Vagina (tissue), 2 donors: ENCODE measurements around the gene NPC1. TPM values are rescaled to one million over a fixed set of nuclear protein-coding genes. Genes with fewer than 3 reads are reported as not detected.
A peak's percentile ranks its signal among the peaks of the same experiment; 100 is the strongest.

Experiments
- DNase-seq, 2 donors: peaks; one replicate each; pipeline ENCODE4 v3.0.0-alpha.2; 2017; ENCODE audit errors: extremely low spot score in 2 of 2
- H3K27ac ChIP-seq: fragments of 200-600 bp; sonication (generic); one replicate; pipeline ENCODE4 v1.5.1; 2019
- H3K27me3 ChIP-seq: fragments of 200-600 bp; sonication (generic); one replicate; pipeline ENCODE4 v1.5.1; 2019
- H3K36me3 ChIP-seq, 2 donors: fragments of 200-600 bp; sonication (generic); one replicate each; pipeline ENCODE4 v1.5.1; 2017 to 2019
- H3K4me1 ChIP-seq: fragments of 200-600 bp; sonication (generic); one replicate; pipeline ENCODE4 v1.5.1; 2019
- H3K4me3 ChIP-seq, 2 donors: fragments of 200-600 bp; sonication (generic); 1 replicate in 1 of 2; 2 replicates in 1 of 2; pipeline ENCODE4 v1.5.1; 2016 to 2019
- H3K9me3 ChIP-seq: fragments of 200-600 bp; sonication (generic); one replicate; pipeline ENCODE4 v1.5.1; 2019
- POLR2A ChIP-seq, 2 donors: fragments of 450-650 bp; IDR thresholded peaks; one replicate each; pipeline ENCODE4 v1.6.1; 2017; ENCODE audit warnings: antibody characterized with exemption in 2 of 2, mild to moderate bottlenecking in 2 of 2, moderate library complexity in 2 of 2
- POLR2AphosphoS5 ChIP-seq, 2 donors: sonication (generic); formaldehyde crosslinking; IDR thresholded peaks; one replicate each; pipeline ENCODE4 v1.9.0; 2017; ENCODE audit warnings: antibody characterized with exemption in 2 of 2, mild to moderate bottlenecking in 2 of 2, low read depth in 1 of 2; ENCODE audit not compliant: insufficient read depth in 1 of 2
- intact Hi-C: fragments of 100-400 bp; cut with DNase I; formaldehyde crosslinking; loops from one replicate; pipeline ENCODE4 v1.15.1; 2023
- total RNA-seq: library from RNA; depleted of rRNA; stranded (reverse); fragments of >200 nt; gene quantifications from one replicate; pipeline ENCODE4 v1.2.3, GENCODE V29; 2016
- TF ChIP-seq, protein P1 (sequence below), 3 experiments: fragments of 450-650 bp in 2 of 3; fragments of 200-600 bp in 1 of 3; sonication (generic) in 1 of 3; IDR thresholded peaks; one replicate each; pipeline ENCODE4 v1.5.1; 2017 to 2019; ENCODE audit warnings: antibody characterized with exemption in 3 of 3, mild to moderate bottlenecking in 2 of 3, moderate library complexity in 2 of 3

Gene NPC1
- total RNA-seq, 1 donor from 2014 or later = 89.9 TPM

DNA sequence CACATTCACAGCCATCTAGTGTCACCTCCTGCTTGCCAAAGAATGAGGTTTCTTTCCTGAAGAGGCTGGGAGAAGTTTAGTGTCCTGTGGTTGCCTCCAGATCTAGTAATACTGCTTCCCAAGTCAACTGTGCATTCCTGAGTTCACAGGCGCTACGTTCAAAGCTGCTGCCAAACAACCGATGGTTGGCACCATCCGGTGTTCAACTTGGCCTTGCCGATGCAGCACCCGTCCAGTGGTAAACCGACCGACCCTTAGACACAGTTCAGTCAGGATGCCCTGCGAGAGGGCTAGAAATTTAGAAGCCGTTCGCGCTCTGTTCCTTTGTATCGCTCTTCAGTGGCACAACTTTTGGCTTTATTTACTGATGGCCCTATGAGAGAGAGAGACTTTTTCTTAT, 54.4 kb downstream of the NPC1 start:
- intact Hi-C loops = no loop called here
- Histone ChIP-seq H3K27me3 (no peaks in the 10 kb centered on the region), H3K4me3 (no peak overlapping the region), H3K36me3 (peaks cover 0 to 94% of the 10 kb centered on the region in 2 donors), H3K9me3 (no peaks in the 10 kb centered on the region), H3K27ac (peak overlapping the region; percentile 18), H3K4me1 (no peaks in the 10 kb centered on the region)
- TF ChIP-seq POLR2A (IDR thresholded peaks at IDR 0.05) (no peak), POLR2AphosphoS5 (IDR thresholded peaks at IDR 0.05; ENCODE audit: insufficient read depth in 1 of 2, low read depth in 1 of 2) (no peak)
- TF ChIP-seq, protein P1, sequence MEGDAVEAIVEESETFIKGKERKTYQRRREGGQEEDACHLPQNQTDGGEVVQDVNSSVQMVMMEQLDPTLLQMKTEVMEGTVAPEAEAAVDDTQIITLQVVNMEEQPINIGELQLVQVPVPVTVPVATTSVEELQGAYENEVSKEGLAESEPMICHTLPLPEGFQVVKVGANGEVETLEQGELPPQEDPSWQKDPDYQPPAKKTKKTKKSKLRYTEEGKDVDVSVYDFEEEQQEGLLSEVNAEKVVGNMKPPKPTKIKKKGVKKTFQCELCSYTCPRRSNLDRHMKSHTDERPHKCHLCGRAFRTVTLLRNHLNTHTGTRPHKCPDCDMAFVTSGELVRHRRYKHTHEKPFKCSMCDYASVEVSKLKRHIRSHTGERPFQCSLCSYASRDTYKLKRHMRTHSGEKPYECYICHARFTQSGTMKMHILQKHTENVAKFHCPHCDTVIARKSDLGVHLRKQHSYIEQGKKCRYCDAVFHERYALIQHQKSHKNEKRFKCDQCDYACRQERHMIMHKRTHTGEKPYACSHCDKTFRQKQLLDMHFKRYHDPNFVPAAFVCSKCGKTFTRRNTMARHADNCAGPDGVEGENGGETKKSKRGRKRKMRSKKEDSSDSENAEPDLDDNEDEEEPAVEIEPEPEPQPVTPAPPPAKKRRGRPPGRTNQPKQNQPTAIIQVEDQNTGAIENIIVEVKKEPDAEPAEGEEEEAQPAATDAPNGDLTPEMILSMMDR (IDR thresholded peaks at IDR 0.05) = no peak
- DNase-seq = no peak

DNA sequence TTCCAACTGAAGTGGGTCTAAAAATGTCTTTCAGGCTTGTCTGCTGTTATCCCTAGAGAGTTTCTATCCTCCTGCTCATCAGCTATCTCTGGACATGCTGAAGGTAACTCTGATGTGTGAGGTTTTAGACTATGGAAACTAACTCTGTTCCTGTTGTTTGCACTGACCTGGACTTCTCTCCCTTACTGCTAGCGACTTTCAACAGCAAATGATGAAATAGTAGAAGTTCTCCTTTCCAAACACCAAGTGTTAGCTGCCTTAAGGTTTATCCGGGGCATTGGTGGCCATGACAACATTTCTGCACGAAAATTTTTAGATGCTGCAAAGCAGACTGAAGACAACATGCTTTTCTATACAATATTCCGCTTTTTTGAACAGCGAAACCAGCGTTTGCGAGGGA, 56.1 kb downstream of the NPC1 start:
- no peak for DNase-seq
- no peaks in the 10 kb centered on the region for H3K27me3 ChIP-seq
- H3K4me3 ChIP-seq = no peak overlapping the region
- peaks cover 0 to 90% of the 10 kb centered on the region in 2 donors for H3K36me3 ChIP-seq
- no peaks in the 10 kb centered on the region for H3K4me1 ChIP-seq
- TF ChIP-seq POLR2AphosphoS5 (IDR thresholded peaks at IDR 0.05; ENCODE audit: insufficient read depth in 1 of 2, low read depth in 1 of 2) = no peak
- TF ChIP-seq POLR2A (IDR thresholded peaks at IDR 0.05) = no peak
- TF ChIP-seq, protein P1 (IDR thresholded peaks at IDR 0.05) = no peak
- intact Hi-C loops = no loop called here
- H3K27ac ChIP-seq = no peak overlapping the region
- no peaks in the 10 kb centered on the region for H3K9me3 ChIP-seq

DNA sequence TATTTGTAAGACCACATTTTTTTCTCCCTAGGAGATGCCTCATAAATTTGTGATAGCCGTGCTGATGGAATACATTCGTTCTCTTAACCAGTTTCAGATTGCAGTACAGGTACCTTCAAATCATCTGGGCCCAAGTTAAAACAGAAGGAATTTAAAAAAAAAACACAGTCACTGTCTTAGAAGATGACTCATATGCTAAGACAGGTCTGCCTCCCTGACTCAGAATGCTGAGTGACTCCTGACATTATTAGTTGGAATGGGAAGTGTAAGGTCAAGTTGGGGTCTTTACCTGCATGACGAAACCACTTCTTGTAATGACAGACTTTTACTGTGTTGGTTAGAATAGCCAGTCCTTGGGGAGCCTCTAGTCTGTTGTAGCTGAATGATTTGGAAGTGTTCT, 56.7 kb downstream of the NPC1 start:
- Histone ChIP-seq H3K27me3 (no peaks in the 10 kb centered on the region), H3K4me1 (no peaks in the 10 kb centered on the region), H3K4me3 (no peak overlapping the region), H3K27ac (peak overlapping the region; percentile 70), H3K9me3 (no peaks in the 10 kb centered on the region), H3K36me3 (peaks cover 0 to 88% of the 10 kb centered on the region in 2 donors)
- intact Hi-C loops = loop anchor here (5.0 kb wide), 1 partner anchor 43 kb away; no protein-coding TSS in a partner anchor
- no peak for DNase-seq
- TF ChIP-seq POLR2AphosphoS5 (IDR thresholded peaks at IDR 0.05; ENCODE audit: insufficient read depth in 1 of 2, low read depth in 1 of 2) (no peak), POLR2A (IDR thresholded peaks at IDR 0.05) (no peak)
- TF ChIP-seq, protein P1 (IDR thresholded peaks at IDR 0.05) = no peak

DNA sequence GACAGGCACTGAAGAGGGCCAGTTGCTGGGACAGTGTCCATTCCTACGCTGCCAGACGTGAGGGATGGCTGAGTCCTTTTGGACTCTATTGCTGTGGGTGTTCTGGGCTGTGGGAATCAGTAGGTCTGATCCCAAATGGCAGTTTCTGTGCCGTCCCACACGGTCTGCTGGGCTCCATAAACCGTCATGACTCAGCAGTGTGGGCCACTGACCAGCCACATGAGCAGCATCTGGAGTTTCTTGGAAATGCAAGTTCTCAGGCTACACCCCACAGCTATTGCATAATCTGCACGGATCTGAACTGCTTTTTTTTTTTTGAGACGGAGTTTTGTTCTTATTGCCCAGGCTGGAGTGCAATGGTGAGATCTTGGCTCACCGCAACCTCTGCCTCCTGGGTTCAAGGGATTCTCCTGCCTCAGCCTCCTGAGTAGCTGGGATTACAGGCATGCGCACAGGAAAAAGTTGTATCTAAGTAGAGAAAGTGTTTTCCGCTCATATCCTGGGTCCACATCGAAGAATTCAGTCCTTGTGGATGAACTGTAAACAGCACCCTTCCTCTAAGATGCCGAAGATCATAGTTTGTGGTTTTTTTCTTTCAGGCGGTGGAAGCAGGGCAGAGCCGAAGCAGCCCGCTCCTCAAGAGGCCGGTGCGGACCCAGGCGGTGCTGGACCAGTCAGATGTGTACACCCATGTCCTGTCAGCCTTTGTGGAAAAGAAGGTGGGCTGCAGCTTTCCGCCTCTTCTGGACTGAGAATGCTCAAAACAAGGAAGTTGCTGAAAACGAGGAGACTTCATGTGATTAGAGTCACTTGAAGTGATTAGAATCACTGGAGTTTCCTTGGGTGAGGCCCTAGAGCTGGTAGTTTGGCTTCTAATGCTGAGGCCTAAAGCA, 57.5 kb downstream of the NPC1 start:
- Histone ChIP-seq H3K9me3 (no peaks in the 10 kb centered on the region), H3K4me3 (no peak overlapping the region), H3K27ac (peak overlapping the region; percentile 70), H3K36me3 (peaks cover 0 to 83% of the 10 kb centered on the region in 2 donors), H3K27me3 (no peaks in the 10 kb centered on the region), H3K4me1 (no peaks in the 10 kb centered on the region)
- intact Hi-C loops = loop anchor here (5.0 kb wide), 1 partner anchor 43 kb away; no protein-coding TSS in a partner anchor
- TF ChIP-seq, protein P1 (IDR thresholded peaks at IDR 0.05) = no peak
- peak in 1 of 2 donors; percentile 53 for TF ChIP-seq POLR2AphosphoS5 (IDR thresholded peaks at IDR 0.05; ENCODE audit: insufficient read depth in 1 of 2, low read depth in 1 of 2)
- TF ChIP-seq POLR2A (IDR thresholded peaks at IDR 0.05) = no peak
- DNase-seq = peak in 1 of 2 donors; percentile 91
